Neural progenitor cell (in vitro differentiated cells): ENCODE results near the gene KTI12. TPM values are rescaled to one million over a fixed set of nuclear protein-coding genes. Genes with fewer than 3 reads are reported as not detected.
"Not testable (repeated sequence)": the region's sequence is repeated elsewhere in the genome, so short reads cannot be mapped to it uniquely, and the experiment has no call there.

Source experiments
- DNase-seq: peaks from one replicate; pipeline ENCODE4 v3.0.0-alpha.2; 2016; ENCODE audit warnings: low spot score
- H2AFZ ChIP-seq: fragments of 200-600 bp; sonication (generic); replicated peaks from 2 replicates; pipeline ENCODE4 v1.6.1; 2016; ENCODE audit warnings: antibody characterized with exemption
- H3F3A ChIP-seq: fragments of 200-600 bp; sonication (generic); 2 replicates; pipeline ENCODE4 v1.6.1; 2016; ENCODE audit warnings: antibody characterized with exemption, low read depth
- H3K27ac ChIP-seq: fragments of 200-600 bp; sonication (generic); 2 replicates; pipeline ENCODE4 v1.5.1; 2016; ENCODE audit warnings: mild to moderate bottlenecking
- H3K27me3 ChIP-seq: fragments of 200-600 bp; sonication (generic); 2 replicates; pipeline ENCODE4 v1.6.1; 2016; ENCODE audit warnings: mild to moderate bottlenecking, moderate library complexity
- H3K36me3 ChIP-seq: fragments of 200-600 bp; sonication (generic); 2 replicates; pipeline ENCODE4 v1.5.1; 2016
- H3K4me1 ChIP-seq: fragments of 200-600 bp; sonication (generic); 2 replicates; pipeline ENCODE4 v1.6.1; 2016; ENCODE audit warnings: mixed run types
- H3K4me2 ChIP-seq: fragments of 200-600 bp; sonication (generic); 2 replicates; pipeline ENCODE4 v1.6.1; 2016
- H3K4me3 ChIP-seq: fragments of 200-600 bp; sonication (generic); 2 replicates; pipeline ENCODE4 v1.5.1; 2016
- H3K79me2 ChIP-seq: fragments of 200-600 bp; sonication (generic); 2 replicates; pipeline ENCODE4 v1.6.1; 2016; ENCODE audit warnings: low read depth
- H3K9ac ChIP-seq: fragments of 200-600 bp; sonication (generic); 2 replicates; pipeline ENCODE4 v1.6.1; 2016
- H3K9me3 ChIP-seq: fragments of 200-600 bp; sonication (generic); 2 replicates; pipeline ENCODE4 v1.5.1; 2016; ENCODE audit warnings: low read depth
- H4K20me1 ChIP-seq: fragments of 200-600 bp; sonication (generic); 2 replicates; pipeline ENCODE4 v1.6.1; 2016; ENCODE audit warnings: low read depth
- H3K27ac Mint-ChIP-seq: 3 replicates; pipeline ENCODE4 v1.8.0; 2021; ENCODE audit warnings: mixed read lengths
- H3K27me3 Mint-ChIP-seq: 2 replicates; pipeline ENCODE4 v1.8.0; 2022; ENCODE audit warnings: low read depth, mild to moderate bottlenecking, inconsistent platforms, moderate library complexity, mixed read lengths; ENCODE audit not compliant: insufficient read depth
- H3K36me3 Mint-ChIP-seq: 3 replicates; pipeline ENCODE4 v1.8.0; 2021; ENCODE audit warnings: mixed read lengths
- H3K4me1 Mint-ChIP-seq: 3 replicates; pipeline ENCODE4 v1.8.0; 2021; ENCODE audit warnings: mixed read lengths
- H3K4me3 Mint-ChIP-seq: 3 replicates; pipeline ENCODE4 v1.8.0; 2021; ENCODE audit warnings: mild to moderate bottlenecking, moderate library complexity, mixed read lengths
- H3K9me3 Mint-ChIP-seq: 3 replicates; pipeline ENCODE4 v1.8.0; 2020; ENCODE audit warnings: mixed read lengths
- CTCF ChIP-seq: fragments of 200-600 bp; sonication (generic); IDR thresholded peaks from 2 replicates; pipeline ENCODE4 v1.5.1; 2017; ENCODE audit warnings: antibody characterized with exemption, mild to moderate bottlenecking
- EZH2 ChIP-seq: fragments of 200-600 bp; sonication (generic); IDR thresholded peaks from 2 replicates; pipeline ENCODE4 v1.6.1; 2017; ENCODE audit warnings: antibody characterized with exemption, mild to moderate bottlenecking, moderate library complexity
- EZH2phosphoT487 ChIP-seq: fragments of 200-600 bp; sonication (generic); IDR thresholded peaks from 2 replicates; pipeline ENCODE4 v1.6.1; 2017; ENCODE audit warnings: antibody characterized with exemption
- total RNA-seq: library from RNA; depleted of rRNA; stranded (reverse); fragments of >200 nt; gene quantifications from 2 replicates; pipeline ENCODE4 v1.2.3, GENCODE V29; 2015; ENCODE audit warnings: low replicate concordance

Gene KTI12
- total RNA-seq, result 3.5 and 7.3 TPM in 2 replicates

DNA sequence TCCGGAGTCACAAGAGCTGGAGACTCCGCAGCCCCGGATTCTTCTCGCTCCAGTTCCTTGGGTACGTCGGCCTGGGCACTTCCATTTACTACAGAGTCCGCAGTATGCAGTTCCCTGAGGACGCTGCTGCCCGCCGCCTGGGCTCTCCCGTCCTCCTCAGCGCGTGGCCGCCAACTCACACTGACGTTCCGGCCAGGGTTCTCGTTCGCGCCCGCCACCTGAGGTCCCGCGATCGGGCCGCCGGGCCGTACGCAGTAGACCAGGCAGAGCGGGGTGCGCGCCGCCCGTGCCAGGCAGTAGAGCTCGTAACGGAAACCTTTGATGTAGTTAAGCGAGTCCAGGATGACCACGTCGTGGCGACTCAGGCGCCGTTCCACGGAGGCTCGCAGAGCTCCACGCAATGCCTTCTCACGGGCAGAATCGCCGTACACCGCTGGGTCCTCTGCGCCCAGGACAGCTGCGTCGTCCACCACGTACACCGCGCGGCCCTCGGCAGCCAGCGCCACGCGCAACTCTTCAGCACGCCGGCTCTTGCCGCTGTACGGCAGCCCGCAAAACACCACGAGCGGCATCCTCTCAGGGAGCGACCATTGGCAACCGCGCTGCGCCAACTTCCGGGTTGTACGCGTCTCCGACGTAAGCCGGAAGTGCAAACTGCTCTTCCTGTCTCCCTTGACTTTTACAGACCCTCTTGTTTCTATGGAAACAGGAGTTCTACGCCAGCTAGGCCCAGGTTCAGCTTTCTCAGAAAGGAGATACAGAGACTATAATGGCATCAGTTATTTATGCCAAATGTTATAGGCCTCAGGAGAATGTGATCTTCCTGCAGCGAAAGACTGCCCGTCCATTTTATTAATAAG is at the start of gene KTI12:
TSS of gene KTI12 (minus strand) at position 621 of the 860 bp plus-strand sequence. CDS start at position 572, 49 bp downstream.
- Histone ChIP-seq H3K27ac (no peak within 1 kb of the TSS), H3K27me3 (no peaks in the 10 kb centered on the region), H2AFZ (peak within 1 kb of the TSS; percentile 81), H3K4me1 (peaks cover 10% of the 10 kb centered on the region), H3K4me3 (peak within 1 kb of the TSS; percentile 90), H3K9ac (peak within 1 kb of the TSS; percentile 64), H4K20me1 (peaks cover 22% of the 10 kb centered on the region), H3K9me3 (no peaks in the 10 kb centered on the region), H3K4me2 (peak within 1 kb of the TSS; percentile 100), H3K36me3 (no peaks in the 10 kb centered on the region), H3K79me2 (peaks cover 33% of the 10 kb centered on the region), H3F3A (peaks cover 14% of the 10 kb centered on the region)
- no peak for TF ChIP-seq EZH2
- no peak for TF ChIP-seq CTCF
- no peak for TF ChIP-seq EZH2phosphoT487
- no peaks in the 10 kb centered on the region for H3K27me3 Mint-ChIP-seq
- no peaks in the 10 kb centered on the region for H3K9me3 Mint-ChIP-seq
- H3K4me3 Mint-ChIP-seq, result peak within 1 kb of the TSS; percentile 94
- DNase-seq, result peak; percentile 89
- H3K27ac Mint-ChIP-seq, result peak within 1 kb of the TSS; percentile 79
- H3K36me3 Mint-ChIP-seq, result peaks cover 7% of the 10 kb centered on the region
- peaks cover 25% of the 10 kb centered on the region for H3K4me1 Mint-ChIP-seq

DNA sequence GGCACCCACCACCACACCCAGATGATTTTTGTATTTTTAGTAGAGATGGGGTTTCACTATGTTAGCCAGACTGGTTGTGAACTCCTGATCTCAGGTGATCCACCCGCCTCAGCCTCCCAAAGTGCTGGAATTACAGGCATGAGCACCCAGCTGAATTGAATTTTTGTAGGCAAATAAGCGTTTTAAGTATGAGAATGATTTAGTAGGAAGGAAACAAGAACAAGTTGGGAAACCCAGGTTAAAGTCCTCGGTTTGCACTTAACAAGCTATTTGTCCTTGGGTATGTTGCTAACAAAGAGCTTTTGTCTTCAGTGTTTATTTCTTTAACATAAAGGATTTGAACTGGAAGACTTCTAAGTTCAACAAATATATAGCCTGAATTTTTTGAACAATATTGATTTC is 46.4 kb upstream of the KTI12 start:
- Mint-ChIP-seq H3K4me3 (no peak overlapping the region), H3K27me3 (peaks cover 7% of the 10 kb centered on the region), H3K9me3 (no peaks in the 10 kb centered on the region)

DNA sequence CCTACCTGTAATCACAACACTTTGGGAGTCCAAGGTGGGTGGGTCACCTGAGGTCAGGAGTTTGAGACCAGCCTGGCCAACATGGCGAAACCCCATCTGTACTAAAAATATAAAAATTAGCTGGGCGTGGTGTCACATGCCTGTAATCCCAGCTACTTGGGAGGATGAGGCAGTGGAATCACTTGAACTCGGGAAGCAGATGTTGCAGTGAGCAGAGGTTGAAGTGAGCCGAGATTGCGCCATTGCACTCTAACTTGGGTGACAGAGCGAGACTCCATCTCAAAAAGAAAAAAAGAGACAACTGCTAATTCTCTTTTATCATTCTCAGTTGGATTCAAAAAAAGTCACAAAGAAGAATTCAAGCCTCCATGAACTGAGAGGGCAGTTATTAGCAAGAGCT is 43.7 kb upstream of the KTI12 start:
- H3K27me3 Mint-ChIP-seq, H3K9me3 ChIP-seq, H3K4me3 Mint-ChIP-seq, H3K4me1 Mint-ChIP-seq, H3K27ac Mint-ChIP-seq, H3K27me3 ChIP-seq, H3K27ac ChIP-seq, H3K4me1 ChIP-seq, H3K9ac ChIP-seq, DNase-seq, H3F3A ChIP-seq, H3K4me2 ChIP-seq, H3K4me3 ChIP-seq, H2AFZ ChIP-seq, H3K9me3 Mint-ChIP-seq: not testable (repeated sequence)
- peaks cover 25% of the 10 kb centered on the region for H3K36me3 Mint-ChIP-seq
- peaks cover 13% of the 10 kb centered on the region for H3K36me3 ChIP-seq
- peaks cover 97% of the 10 kb centered on the region for H3K79me2 ChIP-seq
- peaks cover 59% of the 10 kb centered on the region for H4K20me1 ChIP-seq

More for the DNA sequence above, 46.4 kb upstream of the KTI12 start:
- no peak overlapping the region for H3K4me3 ChIP-seq
- no peaks in the 10 kb centered on the region for H3K4me1 Mint-ChIP-seq
- peaks cover 13% of the 10 kb centered on the region for H3K36me3 ChIP-seq
- peaks cover 19% of the 10 kb centered on the region for H3K36me3 Mint-ChIP-seq
- no peaks in the 10 kb centered on the region for H3K27me3 ChIP-seq
- H3K9me3 ChIP-seq, result no peaks in the 10 kb centered on the region
- TF ChIP-seq EZH2phosphoT487 (no peak), EZH2 (no peak), CTCF (no peak)
- H3K4me2 ChIP-seq, result no peak overlapping the region
- H3K27ac ChIP-seq, result no peak overlapping the region
- peaks cover 4% of the 10 kb centered on the region for H3F3A ChIP-seq
- H3K4me1 ChIP-seq, result no peaks in the 10 kb centered on the region
- peaks cover 50% of the 10 kb centered on the region for H4K20me1 ChIP-seq
- H3K9ac ChIP-seq, result no peak overlapping the region
- peaks cover 84% of the 10 kb centered on the region for H3K79me2 ChIP-seq
- H2AFZ ChIP-seq, result no peak overlapping the region
- no peak overlapping the region for H3K27ac Mint-ChIP-seq
- no peak for DNase-seq

- no peak for DNase-seq
- Mint-ChIP-seq H3K4me1 (no peaks in the 10 kb centered on the region), H3K27ac (no peak overlapping the region), H3K36me3 (peaks cover 23% of the 10 kb centered on the region), H3K27me3 (no peaks in the 10 kb centered on the region), H3K9me3 (no peaks in the 10 kb centered on the region), H3K4me3 (no peak overlapping the region)
- TF ChIP-seq CTCF, result no peak
- no peak for TF ChIP-seq EZH2
- no peak for TF ChIP-seq EZH2phosphoT487
- Histone ChIP-seq H3K4me2 (no peak overlapping the region), H3K79me2 (peaks cover 100% of the 10 kb centered on the region), H3K27me3 (no peaks in the 10 kb centered on the region), H2AFZ (no peak overlapping the region), H3F3A (no peaks in the 10 kb centered on the region), H3K4me1 (no peaks in the 10 kb centered on the region), H3K9ac (no peak overlapping the region), H3K9me3 (no peaks in the 10 kb centered on the region), H3K4me3 (no peak overlapping the region), H4K20me1 (peaks cover 63% of the 10 kb centered on the region), H3K36me3 (peaks cover 14% of the 10 kb centered on the region), H3K27ac (no peak overlapping the region)
Measured at GRCh38 chr1:52072291-52072690, 38.7 kb upstream of the KTI12 start.
